Activated CD8-positive, alpha-beta T cell treated with anti-CD3 and anti-CD28 coated beads, Interleukin-2, amount 10 ng/mL, durations not matched to agents 7 days and 5 days (primary cell): ENCODE data around the gene RPL7A. TPM values are rescaled to one million over a fixed set of nuclear protein-coding genes. Genes with fewer than 3 reads are reported as not detected.
"Not testable (repeated sequence)": the region's sequence is repeated elsewhere in the genome, so short reads cannot be mapped to it uniquely, and the experiment has no call there.

Experiments used
- ATAC-seq: fragments of 150-1000 bp; cut with Tn5 transposase; one replicate; pipeline ENCODE4 v1.10.0; 2021; ENCODE audit warnings: moderate library complexity
- CTCF ChIA-PET: fragments of 350-600 bp; sonication (Branson Sonifier 250); formaldehyde crosslinking; loops from one replicate; lab custom pipeline; 2021; ENCODE audit warnings: antibody characterized with exemption; lab: Charles Lee
- POLR2A ChIA-PET: fragments of 350-600 bp; sonication (Branson Sonifier 250); formaldehyde crosslinking; loops from one replicate; lab custom pipeline; 2021; ENCODE audit warnings: antibody characterized with exemption; lab: Charles Lee
- DNase-seq: peaks from one replicate; pipeline ENCODE4 v3.0.0-alpha.2; 2020
- H3K27ac Mint-ChIP-seq: one replicate; pipeline ENCODE4 v1.8.0; 2021; ENCODE audit warnings: mild to moderate bottlenecking, mixed read lengths
- H3K27me3 Mint-ChIP-seq: one replicate; pipeline ENCODE4 v1.8.0; 2021; ENCODE audit warnings: low read depth, mixed read lengths
- H3K36me3 Mint-ChIP-seq: one replicate; pipeline ENCODE4 v1.8.0; 2021; ENCODE audit warnings: low read depth, mixed read lengths
- H3K4me1 Mint-ChIP-seq: one replicate; pipeline ENCODE4 v1.8.0; 2021; ENCODE audit warnings: low read depth, mixed read lengths
- H3K4me3 Mint-ChIP-seq: one replicate; pipeline ENCODE4 v1.8.0; 2021; ENCODE audit warnings: mild to moderate bottlenecking, mixed read lengths
- H3K9me3 Mint-ChIP-seq: one replicate; pipeline ENCODE4 v1.8.0; 2022; ENCODE audit warnings: mixed read lengths; ENCODE audit not compliant: insufficient read depth
- total RNA-seq, 2 experiments: library from RNA; stranded (reverse); gene quantifications; one replicate each; pipeline ENCODE4 v1.2.3, GENCODE V29; 2021

The RPL7A gene
- total RNA-seq: 1,000 to 10,000 TPM; 1,894 to 1,933 TPM

DNA sequence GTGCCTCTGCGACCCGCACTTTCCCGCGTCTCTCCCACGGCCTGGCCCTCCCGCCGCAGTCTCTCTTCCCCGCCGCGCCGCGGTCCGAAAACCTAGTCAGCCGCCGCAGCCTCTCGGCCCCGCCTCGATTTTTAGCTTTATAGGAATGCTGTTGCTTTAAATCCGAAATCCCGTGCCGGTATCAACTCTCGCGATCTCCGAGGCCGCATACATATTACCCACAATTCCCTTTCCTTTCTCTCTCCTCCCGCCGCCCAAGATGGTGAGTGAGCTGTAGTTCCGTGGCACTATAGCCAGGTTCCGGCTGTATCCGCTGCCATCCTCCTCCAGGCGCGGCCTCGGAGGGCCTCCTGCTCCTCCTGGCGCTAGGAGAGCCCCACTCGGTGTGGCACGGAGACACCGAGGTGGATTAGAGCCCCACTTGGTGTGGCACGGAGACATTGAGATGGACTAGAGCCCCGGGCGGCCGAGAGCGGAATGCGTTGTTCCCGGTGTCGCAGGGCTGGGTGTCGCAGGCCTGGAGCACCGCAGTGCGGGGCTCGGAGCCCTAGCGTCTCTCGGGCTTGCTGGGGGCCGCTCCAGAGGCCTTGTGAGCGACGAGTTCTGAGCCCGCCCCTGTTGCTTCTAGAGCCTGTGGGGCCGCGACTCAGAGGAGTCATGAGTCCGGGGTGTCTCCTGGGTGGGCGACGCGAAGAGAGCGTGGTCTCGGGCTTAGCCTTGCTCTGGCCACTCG lies at the start of gene RPL7A, which contains the start of gene MED22:
Gene RPL7A (plus strand): TSS at position 234 of the 733 bp plus-strand sequence. CDS start 26 bp downstream, at position 260.
Gene MED22 (minus strand): TSS at position 147 of the 733 bp plus-strand sequence. CDS start 1,469 bp downstream, outside the sequence.
- DNase-seq: peak; percentile 96
- CTCF ChIA-PET: interaction anchor here (0.7 to 2.1 kb wide), 11 partner anchors 8 to 204 kb away, joined by 3 to 13 read pairs (median 3); no protein-coding TSS in a partner anchor
- Mint-ChIP-seq H3K27ac (peak within 1 kb of the TSS; percentile 98), H3K27me3 (no peaks in the 10 kb centered on the region), H3K9me3 (no peaks in the 10 kb centered on the region), H3K4me3 (peak within 1 kb of the TSS; percentile 99), H3K36me3 (peaks cover 61% of the 10 kb centered on the region), H3K4me1 (peaks cover 59% of the 10 kb centered on the region)
- POLR2A ChIA-PET: interaction anchor here (1.0 to 9.1 kb wide), 18 partner anchors 8 to 816 kb away, joined by 3 to 192 read pairs (median 4); partner anchors contain the start of genes RNU6ATAC, SLC2A6, STKLD1 and SURF1
- ATAC-seq: peak; percentile 84

DNA sequence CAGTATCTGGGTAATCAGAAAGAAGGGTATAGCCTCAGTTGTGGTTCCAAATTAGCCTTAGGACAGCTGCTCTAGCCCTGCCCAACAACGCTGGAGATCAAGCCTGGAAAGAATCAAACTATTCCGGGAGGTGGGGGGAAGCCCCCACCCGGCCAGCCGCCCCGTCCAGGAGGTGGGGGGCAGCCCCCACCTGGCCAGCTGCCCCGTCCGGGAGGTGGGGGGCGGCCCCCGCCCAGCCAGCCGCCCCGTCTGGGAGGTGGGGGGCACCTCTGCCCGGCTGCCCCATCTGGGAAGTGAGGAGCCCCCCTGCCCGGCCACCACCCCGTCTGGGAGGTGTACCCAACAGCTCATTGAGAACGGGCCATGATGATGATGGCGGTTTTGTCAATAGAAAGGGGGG lies 48.0 kb upstream of the RPL7A start:
- CTCF ChIA-PET, H3K9me3 Mint-ChIP-seq, POLR2A ChIA-PET, DNase-seq, ATAC-seq, H3K4me1 Mint-ChIP-seq, H3K4me3 Mint-ChIP-seq, H3K36me3 Mint-ChIP-seq, H3K27ac Mint-ChIP-seq: not testable (repeated sequence)
- H3K27me3 Mint-ChIP-seq: peaks cover 11% of the 10 kb centered on the region

DNA sequence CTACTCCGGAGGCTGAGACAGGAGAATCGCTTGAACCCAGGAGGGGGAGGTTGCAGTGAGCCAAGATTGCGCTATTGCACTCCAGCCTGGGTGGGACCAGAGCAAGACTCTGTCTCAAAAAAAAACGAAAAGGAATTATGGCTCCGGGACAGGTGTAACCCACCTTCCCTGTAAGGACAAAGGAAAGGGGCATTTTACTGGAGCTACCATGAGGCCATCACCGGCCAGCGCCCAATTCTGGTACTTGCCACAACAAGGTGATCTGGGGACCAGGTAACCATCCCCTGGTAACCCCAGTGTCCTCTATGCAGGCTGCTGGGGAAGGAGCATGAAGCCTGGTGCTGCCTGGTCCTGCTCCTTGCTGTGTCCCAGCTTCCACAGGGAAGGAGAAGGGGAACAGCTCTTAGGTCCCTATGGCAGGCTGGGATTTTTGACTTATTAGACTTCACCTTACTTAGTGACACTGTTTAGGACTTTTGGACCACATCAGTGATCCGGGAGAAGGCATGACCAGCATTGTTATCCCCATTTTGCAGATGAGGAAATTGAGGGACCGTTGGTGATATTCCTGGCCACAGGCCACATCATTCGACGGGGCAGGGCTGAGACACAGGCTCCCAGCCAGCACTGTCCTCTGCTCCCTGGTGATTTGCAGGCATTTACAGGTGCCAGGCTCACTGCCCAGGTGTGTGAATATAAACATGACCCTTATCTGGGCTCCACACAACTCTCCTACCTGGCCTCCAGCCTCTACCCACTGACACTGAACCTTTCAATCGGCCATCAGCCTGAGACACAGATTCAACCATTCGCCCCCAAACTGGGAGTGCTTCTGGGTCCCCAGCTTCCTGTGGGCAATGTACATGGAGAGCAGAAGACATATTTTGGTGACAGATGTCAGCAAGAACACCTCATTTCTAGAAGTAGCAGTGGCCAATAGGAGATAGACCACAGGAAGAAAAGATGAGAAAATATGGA lies 46.5 kb upstream of the RPL7A start:
- DNase-seq: peak; percentile 7
- Mint-ChIP-seq H3K9me3 (no peaks in the 10 kb centered on the region), H3K4me1 (no peaks in the 10 kb centered on the region), H3K36me3 (no peaks in the 10 kb centered on the region), H3K27me3 (peaks cover 7% of the 10 kb centered on the region), H3K4me3 (no peak overlapping the region), H3K27ac (no peak overlapping the region)
- ChIA-PET POLR2A (no interaction called here), CTCF (no interaction called here)
- no peak for ATAC-seq

DNA sequence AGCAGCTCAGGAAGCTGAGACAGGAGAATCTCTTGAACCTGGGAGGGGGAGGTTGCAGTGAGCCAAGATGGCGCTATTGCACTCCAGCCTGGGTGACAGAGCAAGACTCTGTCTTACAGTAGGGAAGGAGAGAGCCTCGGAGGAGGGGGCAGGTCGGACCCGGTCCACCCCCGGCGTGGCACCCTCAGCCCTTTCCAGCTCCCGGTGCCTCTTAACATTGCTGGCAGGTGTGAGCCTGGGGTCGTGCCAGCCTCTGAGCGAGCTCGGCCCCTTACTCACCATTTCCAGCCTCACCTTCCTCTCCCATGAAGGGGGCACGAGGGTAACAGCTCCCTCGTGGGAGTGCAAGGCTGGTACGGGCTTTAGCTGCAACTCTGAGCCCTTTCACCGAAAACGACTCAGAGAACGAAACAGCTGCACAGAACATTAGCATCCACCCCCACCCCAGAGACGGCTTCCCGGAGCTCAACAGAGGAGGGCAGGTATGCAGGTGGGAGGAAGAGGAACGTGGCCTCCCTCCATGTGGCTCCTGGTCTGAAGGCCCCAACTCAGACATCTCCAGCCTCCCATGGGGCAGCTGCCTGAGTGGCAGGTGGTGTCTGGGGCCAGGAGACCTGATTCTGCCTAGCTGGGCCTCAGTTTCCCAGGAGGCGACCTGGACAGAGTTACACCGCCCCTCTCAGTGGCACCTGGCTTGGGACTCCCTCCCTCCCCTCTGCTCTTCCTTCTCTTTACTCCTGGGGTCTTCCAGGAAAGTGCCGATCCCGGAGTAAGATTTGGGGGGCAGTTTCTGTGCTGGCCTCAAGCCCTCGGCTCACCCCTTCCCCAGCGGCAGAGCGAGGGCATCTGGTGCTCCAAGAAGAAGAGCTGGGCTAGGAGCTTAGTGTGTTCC lies 44.5 kb upstream of the RPL7A start:
- POLR2A ChIA-PET: interaction anchor here (0.6 kb wide), 1 partner anchor 166 kb away, joined by 4 read pairs; no protein-coding TSS in a partner anchor
- no peaks in the 10 kb centered on the region for H3K4me1 Mint-ChIP-seq
- CTCF ChIA-PET: no interaction called here

DNA sequence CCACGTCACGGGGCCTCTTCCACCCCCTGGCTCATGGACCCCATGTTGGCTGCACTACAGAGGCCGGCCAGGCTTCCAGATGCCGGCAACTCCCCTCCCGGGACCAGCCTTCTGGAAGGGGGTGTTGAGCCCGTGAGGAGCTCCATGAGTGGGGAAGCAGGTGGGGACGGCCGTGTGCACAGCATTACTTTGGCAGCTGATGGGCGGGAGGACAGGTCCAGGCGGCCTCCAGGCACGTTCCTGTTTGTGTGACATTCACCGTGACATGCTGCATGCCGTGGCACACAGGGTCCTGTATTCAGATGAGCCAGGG lies 43.9 kb upstream of the RPL7A start:
- POLR2A ChIA-PET: no interaction called here
- Mint-ChIP-seq H3K9me3 (no peaks in the 10 kb centered on the region), H3K36me3 (no peaks in the 10 kb centered on the region), H3K27me3 (peaks cover 8% of the 10 kb centered on the region), H3K4me3 (no peak overlapping the region), H3K4me1 (no peaks in the 10 kb centered on the region), H3K27ac (no peak overlapping the region)
- CTCF ChIA-PET: no interaction called here
- ATAC-seq (no peak), DNase-seq (no peak)

More for the DNA sequence above, 44.5 kb upstream of the RPL7A start:
- Mint-ChIP-seq H3K9me3 (no peaks in the 10 kb centered on the region), H3K36me3 (no peaks in the 10 kb centered on the region), H3K27me3 (peaks cover 6% of the 10 kb centered on the region), H3K27ac (no peak overlapping the region), H3K4me3 (no peak overlapping the region)
- ATAC-seq (no peak), DNase-seq (peak; percentile 8)

DNA sequence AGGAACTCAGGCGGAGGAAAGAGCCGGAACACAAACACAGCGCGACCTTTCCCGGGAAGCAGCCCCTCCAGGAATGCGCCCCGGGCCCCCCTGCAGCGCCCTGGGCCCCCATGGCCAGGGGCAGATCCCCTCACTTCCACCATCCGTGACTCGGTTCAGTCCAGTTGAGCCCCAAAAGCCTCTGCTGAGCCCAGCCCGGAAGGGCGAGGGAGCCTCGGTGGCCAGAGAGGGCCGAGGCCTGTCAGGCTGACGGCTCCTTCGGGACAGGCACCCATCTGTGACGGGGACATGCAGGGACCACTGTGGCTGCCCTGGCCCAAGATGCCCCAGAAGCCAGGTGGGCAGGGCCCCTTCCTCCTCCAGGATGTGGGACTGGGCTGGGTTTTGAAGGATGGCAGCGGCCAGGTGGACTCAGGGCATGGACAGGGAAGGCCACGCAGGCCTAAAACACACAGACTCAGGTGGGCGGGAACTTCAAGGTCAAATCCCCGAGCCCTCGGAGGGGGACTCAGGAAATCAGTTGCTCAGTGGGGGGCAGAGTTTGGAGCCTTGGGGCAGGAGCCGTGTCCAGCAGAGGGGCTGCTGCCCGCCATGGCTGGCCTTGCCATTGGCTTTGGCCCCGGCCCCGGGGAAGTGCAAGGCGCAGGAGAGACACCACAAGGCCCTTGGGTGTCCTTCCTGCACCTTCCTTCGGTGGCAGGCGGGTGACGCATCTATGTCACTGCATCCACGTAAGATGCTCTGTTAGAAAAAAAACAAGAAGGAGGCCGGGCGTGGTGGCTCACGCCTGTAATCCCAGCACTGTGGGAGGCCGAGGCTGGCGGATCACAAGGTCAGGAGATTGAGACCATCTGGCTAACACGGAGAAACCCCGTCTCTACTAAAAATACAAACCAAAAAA lies 43.3 kb upstream of the RPL7A start:
- no peaks in the 10 kb centered on the region for H3K9me3 Mint-ChIP-seq
- H3K4me1 Mint-ChIP-seq: no peaks in the 10 kb centered on the region

DNA sequence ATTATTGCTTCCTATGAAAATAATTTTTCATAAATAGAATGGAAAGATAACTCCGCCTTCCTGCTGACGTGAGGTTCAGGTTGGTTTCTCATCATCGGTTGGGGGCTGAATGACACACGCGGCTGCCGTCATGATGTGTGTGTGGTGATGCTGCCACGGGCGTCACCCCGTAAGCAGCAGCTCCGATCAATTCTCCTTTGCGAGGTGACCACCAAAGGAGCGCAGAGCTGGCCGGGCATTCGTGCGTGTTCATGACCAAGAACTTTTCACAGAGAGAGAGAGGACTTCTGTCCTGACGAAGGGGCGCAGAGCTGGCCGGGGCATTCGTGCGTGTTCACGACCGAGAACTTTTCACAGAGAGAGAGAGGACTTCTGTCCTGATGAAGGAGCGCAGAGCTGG lies 42.3 kb upstream of the RPL7A start:
- Mint-ChIP-seq H3K4me3 (no peak overlapping the region), H3K27ac (no peak overlapping the region), H3K36me3 (no peaks in the 10 kb centered on the region), H3K27me3 (peaks cover 5% of the 10 kb centered on the region), H3K4me1 (no peaks in the 10 kb centered on the region), H3K9me3 (no peaks in the 10 kb centered on the region)
- CTCF ChIA-PET: no interaction called here
- POLR2A ChIA-PET: no interaction called here
- DNase-seq (peak; percentile 9), ATAC-seq (no peak)

More for the DNA sequence above, 43.3 kb upstream of the RPL7A start:
- peak; percentile 9 for DNase-seq
- no peak for ATAC-seq
- Mint-ChIP-seq H3K4me3 (no peak overlapping the region), H3K27ac (no peak overlapping the region), H3K36me3 (no peaks in the 10 kb centered on the region), H3K27me3 (peaks cover 5% of the 10 kb centered on the region)
- CTCF ChIA-PET: no interaction called here
- POLR2A ChIA-PET: no interaction called here

DNA sequence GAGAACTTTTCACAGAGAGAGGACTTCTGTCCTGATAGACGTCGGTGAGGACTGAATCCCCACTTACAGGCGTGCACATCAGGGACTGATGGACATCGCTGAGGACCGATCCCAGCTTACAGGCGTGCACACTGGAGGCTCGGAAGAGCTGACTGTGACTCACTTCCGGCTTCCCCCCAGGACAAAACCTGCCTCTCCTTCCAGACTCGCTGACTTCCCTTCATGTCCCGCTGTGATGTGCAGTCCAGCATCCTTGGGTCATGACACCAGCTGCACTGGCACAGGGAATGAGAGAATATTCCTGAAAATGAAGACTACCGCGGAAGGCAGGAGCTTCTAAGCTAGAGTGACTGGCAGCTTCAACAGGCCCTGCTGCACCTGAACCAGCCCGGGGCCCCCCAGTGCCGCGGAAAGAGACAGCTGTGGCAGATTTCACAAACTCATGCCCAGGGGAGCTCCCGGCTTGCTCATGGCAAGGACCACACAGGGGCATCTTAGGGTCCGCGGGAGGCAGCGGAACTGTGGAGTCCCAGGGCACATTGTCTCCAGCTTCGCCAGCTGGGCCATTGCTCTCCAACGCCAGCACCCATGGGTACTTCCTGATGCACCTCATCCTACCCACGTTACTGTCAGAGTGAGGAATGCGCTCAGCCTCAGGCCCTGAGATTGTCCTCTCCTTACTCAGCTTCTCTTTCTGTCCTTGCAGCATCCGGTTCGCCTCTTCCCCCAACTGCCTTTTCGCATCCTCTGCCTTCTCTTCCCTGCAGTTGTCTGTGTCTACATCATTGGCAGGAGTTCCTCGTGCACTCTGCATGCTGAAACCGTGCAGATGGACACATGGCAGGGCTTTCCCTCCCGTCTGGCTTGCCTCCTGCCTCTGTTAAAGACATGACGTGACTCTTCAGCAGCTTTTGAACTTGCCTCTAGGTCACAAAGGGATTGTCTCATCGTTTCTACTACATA lies 41.5 kb upstream of the RPL7A start:
- no peak for ATAC-seq
- no peaks in the 10 kb centered on the region for H3K36me3 Mint-ChIP-seq
- POLR2A ChIA-PET: no interaction called here
- no peak overlapping the region for H3K4me3 Mint-ChIP-seq
- no peaks in the 10 kb centered on the region for H3K9me3 Mint-ChIP-seq
- peak; percentile 12 for DNase-seq
- no peak overlapping the region for H3K27ac Mint-ChIP-seq
- no peaks in the 10 kb centered on the region for H3K4me1 Mint-ChIP-seq
- CTCF ChIA-PET: no interaction called here
- peaks cover 5% of the 10 kb centered on the region for H3K27me3 Mint-ChIP-seq

DNA sequence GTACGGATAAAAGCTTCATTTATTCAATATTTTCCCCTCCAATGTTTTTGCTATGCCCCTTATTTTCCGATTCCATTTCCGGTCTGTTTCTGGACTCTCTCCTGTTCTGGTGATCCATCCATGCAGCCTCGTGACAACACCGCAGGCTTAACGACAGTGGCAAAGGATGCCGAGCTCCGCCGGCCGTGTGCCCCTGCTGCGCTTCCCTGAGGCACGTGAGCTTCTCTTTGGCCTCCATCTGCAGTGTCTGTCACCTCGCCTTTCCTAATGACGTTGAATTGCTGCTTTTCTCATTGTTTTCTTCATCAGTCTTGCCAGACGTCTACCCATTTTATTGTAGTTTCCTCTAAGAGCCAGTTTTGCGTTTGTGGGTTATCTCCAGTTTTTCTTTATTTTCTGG lies 40.7 kb upstream of the RPL7A start:
- CTCF ChIA-PET: no interaction called here
- Mint-ChIP-seq H3K4me3 (no peak overlapping the region), H3K27me3 (peaks cover 5% of the 10 kb centered on the region), H3K4me1 (no peaks in the 10 kb centered on the region), H3K9me3 (no peaks in the 10 kb centered on the region), H3K36me3 (no peaks in the 10 kb centered on the region), H3K27ac (no peak overlapping the region)
- POLR2A ChIA-PET: no interaction called here
- ATAC-seq (no peak), DNase-seq (peak; percentile 9)

DNA sequence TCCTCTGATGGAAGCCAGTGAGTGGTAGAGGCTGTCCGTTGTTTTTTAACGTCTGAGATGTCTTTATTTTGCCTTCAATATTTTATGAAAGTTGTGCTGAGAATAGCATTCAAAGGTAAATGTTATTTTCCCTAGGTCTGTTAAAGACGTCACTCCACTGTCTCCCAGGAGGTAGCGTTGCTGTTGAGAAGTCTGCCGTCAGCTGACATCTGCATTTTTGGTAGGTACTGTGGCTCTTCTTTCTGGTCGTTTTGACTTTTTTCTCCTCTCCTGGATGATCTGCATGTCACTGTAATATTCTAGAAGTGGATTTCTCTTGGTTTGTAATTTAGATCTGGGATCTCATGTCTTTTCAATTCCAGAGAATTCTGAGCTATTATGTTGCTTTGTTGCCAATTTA lies 38.4 kb upstream of the RPL7A start:
- peaks cover 5% of the 10 kb centered on the region for H3K27me3 Mint-ChIP-seq
- no peak overlapping the region for H3K4me3 Mint-ChIP-seq
- DNase-seq (no peak), ATAC-seq (no peak)
- no peaks in the 10 kb centered on the region for H3K36me3 Mint-ChIP-seq
- ChIA-PET POLR2A (interaction anchor here (0.6 kb wide), 1 partner anchor 43 kb away, joined by 3 read pairs; no protein-coding TSS in a partner anchor), CTCF (no interaction called here)
- H3K4me1 Mint-ChIP-seq: no peaks in the 10 kb centered on the region
- no peaks in the 10 kb centered on the region for H3K9me3 Mint-ChIP-seq
- H3K27ac Mint-ChIP-seq: no peak overlapping the region
